Panc1 (cell line): ENCODE measurements around the gene LTC4S. TPM values are rescaled to one million over a fixed set of nuclear protein-coding genes. Genes with fewer than 3 reads are reported as not detected.

Source experiments
- ATAC-seq: fragments of 200-7000 bp; cut with Tn5 transposase; 2 replicates; pipeline ENCODE4 v1.9.1; 2020; ENCODE audit warnings: mild to moderate bottlenecking, moderate library complexity
- BruUV-seq: library from RNA; stranded (reverse); fragments of 400-500 nt; replicated peaks from 2 replicates; lab custom pipeline; 2021; lab: Mats Ljungman, UMichigan
- CTCF ChIA-PET: fragments of 300-600 bp; sonication (Branson Sonifier 250); formaldehyde crosslinking; loops from one replicate; lab custom pipeline; 2022; ENCODE audit warnings: antibody characterized with exemption; lab: Charles Lee
- POLR2A ChIA-PET: fragments of 300-600 bp; sonication (Branson Sonifier 250); formaldehyde crosslinking; loops from one replicate; lab custom pipeline; 2022; ENCODE audit warnings: antibody characterized with exemption; lab: Charles Lee
- DNase-seq: peaks from one replicate; pipeline ENCODE4 v3.0.0-alpha.2; 2010; ENCODE audit warnings: low read depth, low spot score
- H3K27ac ChIP-seq: 2 replicates; pipeline ENCODE4 v1.5.1; 2011; ENCODE audit warnings: mild to moderate bottlenecking, low read length, inconsistent platforms
- H3K27me3 ChIP-seq: fragments of 200-500 bp; sonication (Bioruptor generic); 2 replicates; pipeline ENCODE4 v1.6.0; 2014; ENCODE audit warnings: low read length, inconsistent platforms; ENCODE audit not compliant: control insufficient read depth, insufficient read depth
- H3K36me3 ChIP-seq: fragments of 200-500 bp; sonication (Bioruptor generic); 2 replicates; pipeline ENCODE4 v1.5.1; 2014; ENCODE audit warnings: inconsistent platforms, mild to moderate bottlenecking, low read length, moderate library complexity; ENCODE audit not compliant: control insufficient read depth, insufficient read depth
- H3K4me1 ChIP-seq: 2 replicates; pipeline ENCODE4 v1.5.1; 2011; ENCODE audit warnings: inconsistent platforms, mild to moderate bottlenecking, low read length, moderate library complexity; ENCODE audit not compliant: control insufficient read depth, insufficient read depth
- H3K4me3 ChIP-seq, 2 experiments: 2 replicates each; pipeline ENCODE4 v1.5.1; 2011 to 2012; ENCODE audit warnings: low read depth in 2 of 2, low read length in 2 of 2, mild to moderate bottlenecking in 2 of 2, inconsistent platforms in 1 of 2, moderate library complexity in 1 of 2
- H3K9me3 ChIP-seq: fragments of 200-500 bp; sonication (Bioruptor generic); 2 replicates; pipeline ENCODE4 v1.5.1; 2014; ENCODE audit warnings: low read depth, mild to moderate bottlenecking, inconsistent platforms, low read length, moderate library complexity; ENCODE audit not compliant: control insufficient read depth, insufficient read depth
- POLR2AphosphoS5 ChIP-seq: IDR thresholded peaks from 2 replicates; pipeline ENCODE4 v1.6.1; 2012; ENCODE audit warnings: mild to moderate bottlenecking, low read depth, low read length, moderate library complexity
- SIN3A ChIP-seq: IDR thresholded peaks from 2 replicates; pipeline ENCODE4 v1.6.1; 2012; ENCODE audit warnings: low read depth, mild to moderate bottlenecking, low read length, moderate library complexity, borderline replicate concordance; ENCODE audit not compliant: insufficient read depth
- TCF7L2 ChIP-seq: IDR thresholded peaks from 2 replicates; pipeline ENCODE4 v1.6.1; 2011; ENCODE audit warnings: mild to moderate bottlenecking, low read depth, low read length, inconsistent platforms
- in situ Hi-C: cut with HindIII; loops from 2 replicates; pipeline ENCODE4 v1.10.0; 2016; ENCODE audit warnings: low sequenced_read_pairs, low pct_unique_long_range_greater_than_20kb
- intact Hi-C: fragments of 100-400 bp; cut with micrococcal nuclease; formaldehyde crosslinking; loops from one replicate; pipeline ENCODE4 v1.10.0; 2022; ENCODE audit not compliant: unreplicated experiment
- total RNA-seq: library from RNA; stranded (reverse); gene quantifications from one replicate; pipeline ENCODE4 v1.2.1, GENCODE V29; 2021; ENCODE audit not compliant: unreplicated experiment
- TF ChIP-seq, protein P1 (sequence below), 2 experiments: IDR thresholded peaks; 2 replicates each; pipeline ENCODE4 v1.6.1; 2011 to 2012; ENCODE audit warnings: low read depth in 2 of 2, control low read depth in 1 of 2, low read length in 1 of 2, mild to moderate bottlenecking in 1 of 2, moderate library complexity in 1 of 2; ENCODE audit not compliant: insufficient read depth in 1 of 2
- TF ChIP-seq, protein P2 (sequence below): fragments of 450-650 bp; IDR thresholded peaks from 2 replicates; pipeline ENCODE4 v1.5.1; 2017; ENCODE audit warnings: mild to moderate bottlenecking

The LTC4S gene
- total RNA-seq, 1 experiment from 2014 or later, result 0.69 TPM

DNA sequence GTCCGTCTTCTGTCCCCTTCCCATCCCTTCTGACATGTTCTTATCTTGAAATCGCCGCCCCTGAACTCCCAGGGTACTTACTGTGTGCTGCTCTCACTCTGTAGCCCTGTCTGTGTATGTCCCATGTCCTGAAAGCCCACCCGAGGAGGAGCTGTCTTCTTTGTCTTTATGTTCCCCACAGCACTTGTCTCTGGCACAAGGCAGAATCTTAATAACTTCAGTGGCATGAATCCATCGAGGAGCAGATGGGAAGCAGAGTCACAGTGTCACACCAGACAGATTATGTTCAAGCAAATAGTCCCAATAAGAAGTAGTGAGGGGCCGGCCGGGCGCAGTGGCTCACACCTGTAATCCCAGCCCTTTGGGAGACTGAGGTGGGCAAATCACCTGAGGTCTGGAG lies 29.7 kb upstream of the LTC4S start:
- DNase-seq (no peak), ATAC-seq (no peak)
- H3K9me3 ChIP-seq, result no peaks in the 10 kb centered on the region
- in situ Hi-C loops (no loop called here), intact Hi-C loops (no loop called here)
- peaks cover 2% of the 10 kb centered on the region; the same call in 1 of the 2 replicates for H3K36me3 ChIP-seq
- ChIA-PET POLR2A (no interaction called here), CTCF (interaction anchor here (0.5 kb wide), 1 partner anchor 23 kb away, joined by 3 read pairs; no protein-coding TSS in a partner anchor)
- peaks cover 36% of the 10 kb centered on the region for H3K4me1 ChIP-seq
- no peaks in the 10 kb centered on the region for H3K27me3 ChIP-seq
- no peak for TF ChIP-seq SIN3A
- no peak for TF ChIP-seq TCF7L2
- TF ChIP-seq, protein P1, sequence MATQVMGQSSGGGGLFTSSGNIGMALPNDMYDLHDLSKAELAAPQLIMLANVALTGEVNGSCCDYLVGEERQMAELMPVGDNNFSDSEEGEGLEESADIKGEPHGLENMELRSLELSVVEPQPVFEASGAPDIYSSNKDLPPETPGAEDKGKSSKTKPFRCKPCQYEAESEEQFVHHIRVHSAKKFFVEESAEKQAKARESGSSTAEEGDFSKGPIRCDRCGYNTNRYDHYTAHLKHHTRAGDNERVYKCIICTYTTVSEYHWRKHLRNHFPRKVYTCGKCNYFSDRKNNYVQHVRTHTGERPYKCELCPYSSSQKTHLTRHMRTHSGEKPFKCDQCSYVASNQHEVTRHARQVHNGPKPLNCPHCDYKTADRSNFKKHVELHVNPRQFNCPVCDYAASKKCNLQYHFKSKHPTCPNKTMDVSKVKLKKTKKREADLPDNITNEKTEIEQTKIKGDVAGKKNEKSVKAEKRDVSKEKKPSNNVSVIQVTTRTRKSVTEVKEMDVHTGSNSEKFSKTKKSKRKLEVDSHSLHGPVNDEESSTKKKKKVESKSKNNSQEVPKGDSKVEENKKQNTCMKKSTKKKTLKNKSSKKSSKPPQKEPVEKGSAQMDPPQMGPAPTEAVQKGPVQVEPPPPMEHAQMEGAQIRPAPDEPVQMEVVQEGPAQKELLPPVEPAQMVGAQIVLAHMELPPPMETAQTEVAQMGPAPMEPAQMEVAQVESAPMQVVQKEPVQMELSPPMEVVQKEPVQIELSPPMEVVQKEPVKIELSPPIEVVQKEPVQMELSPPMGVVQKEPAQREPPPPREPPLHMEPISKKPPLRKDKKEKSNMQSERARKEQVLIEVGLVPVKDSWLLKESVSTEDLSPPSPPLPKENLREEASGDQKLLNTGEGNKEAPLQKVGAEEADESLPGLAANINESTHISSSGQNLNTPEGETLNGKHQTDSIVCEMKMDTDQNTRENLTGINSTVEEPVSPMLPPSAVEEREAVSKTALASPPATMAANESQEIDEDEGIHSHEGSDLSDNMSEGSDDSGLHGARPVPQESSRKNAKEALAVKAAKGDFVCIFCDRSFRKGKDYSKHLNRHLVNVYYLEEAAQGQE (IDR thresholded peaks at IDR 0.05; ENCODE audit: insufficient read depth in 1 of 2, low read depth in 2 of 2, low read length in 1 of 2), result no peak
- no peak for TF ChIP-seq POLR2AphosphoS5
- TF ChIP-seq, protein P2, sequence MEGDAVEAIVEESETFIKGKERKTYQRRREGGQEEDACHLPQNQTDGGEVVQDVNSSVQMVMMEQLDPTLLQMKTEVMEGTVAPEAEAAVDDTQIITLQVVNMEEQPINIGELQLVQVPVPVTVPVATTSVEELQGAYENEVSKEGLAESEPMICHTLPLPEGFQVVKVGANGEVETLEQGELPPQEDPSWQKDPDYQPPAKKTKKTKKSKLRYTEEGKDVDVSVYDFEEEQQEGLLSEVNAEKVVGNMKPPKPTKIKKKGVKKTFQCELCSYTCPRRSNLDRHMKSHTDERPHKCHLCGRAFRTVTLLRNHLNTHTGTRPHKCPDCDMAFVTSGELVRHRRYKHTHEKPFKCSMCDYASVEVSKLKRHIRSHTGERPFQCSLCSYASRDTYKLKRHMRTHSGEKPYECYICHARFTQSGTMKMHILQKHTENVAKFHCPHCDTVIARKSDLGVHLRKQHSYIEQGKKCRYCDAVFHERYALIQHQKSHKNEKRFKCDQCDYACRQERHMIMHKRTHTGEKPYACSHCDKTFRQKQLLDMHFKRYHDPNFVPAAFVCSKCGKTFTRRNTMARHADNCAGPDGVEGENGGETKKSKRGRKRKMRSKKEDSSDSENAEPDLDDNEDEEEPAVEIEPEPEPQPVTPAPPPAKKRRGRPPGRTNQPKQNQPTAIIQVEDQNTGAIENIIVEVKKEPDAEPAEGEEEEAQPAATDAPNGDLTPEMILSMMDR, result no peak
- no TSS peak for BruUV-seq
- H3K27ac ChIP-seq, result no peak overlapping the region
- H3K4me3 ChIP-seq, result no peak overlapping the region

DNA sequence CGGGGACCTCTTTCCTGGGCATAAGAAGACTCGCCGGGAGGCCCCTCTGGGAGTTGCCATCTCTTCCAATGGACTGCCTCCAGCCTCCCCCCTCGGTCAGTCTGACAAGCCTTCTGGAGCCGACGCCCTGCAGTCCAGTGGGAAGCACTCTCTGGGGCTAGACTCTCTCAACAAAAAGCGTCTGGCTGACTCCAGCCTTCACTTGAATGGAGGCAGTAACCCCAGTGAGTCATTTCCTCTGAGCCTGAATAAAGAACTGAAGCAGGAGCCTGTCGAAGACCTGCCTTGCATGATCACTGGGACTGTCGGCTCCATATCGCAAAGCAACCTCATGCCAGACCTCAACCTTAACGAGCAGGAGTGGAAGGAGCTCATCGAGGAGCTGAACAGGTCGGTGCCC lies 28.4 kb upstream of the LTC4S start:
- no peak overlapping the region for H3K27ac ChIP-seq
- ChIA-PET POLR2A (no interaction called here), CTCF (no interaction called here)
- BruUV-seq, result no TSS peak
- no peak overlapping the region for H3K4me3 ChIP-seq
- TF ChIP-seq POLR2AphosphoS5 (no peak), SIN3A (no peak), TCF7L2 (no peak)
- TF ChIP-seq, protein P2, result no peak
- TF ChIP-seq, protein P1 (IDR thresholded peaks at IDR 0.05; ENCODE audit: insufficient read depth in 1 of 2, low read depth in 2 of 2, low read length in 1 of 2), result no peak
- intact Hi-C loops (no loop called here), in situ Hi-C loops (no loop called here)
- H3K4me1 ChIP-seq, result peaks cover 36% of the 10 kb centered on the region
- DNase-seq (peak; percentile 18), ATAC-seq (peak; percentile 68)
- no peaks in the 10 kb centered on the region for H3K27me3 ChIP-seq
- H3K9me3 ChIP-seq, result no peaks in the 10 kb centered on the region
- H3K36me3 ChIP-seq, result peaks cover 2% of the 10 kb centered on the region; the same call in 1 of the 2 replicates
